HEK293 (cell line): ENCODE data around the gene ABCA1.

ENCODE experiments used
- CTCF ChIA-PET: fragments of 350-600 bp; formaldehyde crosslinking; extraction: SDS; loops from one replicate; lab custom pipeline; 2021; ENCODE audit warnings: antibody characterized with exemption; lab: Yijun Ruan, JAX
- POLR2A ChIA-PET: fragments of 300-600 bp; formaldehyde crosslinking; extraction: SDS; loops from one replicate; lab custom pipeline; 2020; ENCODE audit warnings: antibody characterized with exemption, inconsistent platforms; lab: Yijun Ruan, JAX
- H3K27ac ChIP-seq: fragments of 200-500 bp; sonication (Bioruptor generic); 2 replicates; pipeline ENCODE4 v1.5.1; 2014; ENCODE audit warnings: low read depth, low read length, control low read depth, inconsistent platforms; ENCODE audit errors: extremely low read depth
- H3K36me3 ChIP-seq, 2 experiments: fragments of 200-500 bp in 1 of 2; sonication (Bioruptor generic) in 1 of 2; 1 replicate in 1 of 2; 2 replicates in 1 of 2; pipeline ENCODE4 v1.5.1; 2014 to 2017; ENCODE audit warnings: inconsistent platforms in 2 of 2, low read length in 2 of 2; ENCODE audit not compliant: control insufficient read depth in 2 of 2, insufficient read depth in 1 of 2
- H3K4me1 ChIP-seq: fragments of 200-500 bp; sonication (Bioruptor generic); 2 replicates; pipeline ENCODE4 v1.5.1; 2014; ENCODE audit warnings: mild to moderate bottlenecking, low read length, inconsistent platforms; ENCODE audit not compliant: control insufficient read depth, insufficient read depth
- H3K4me3 ChIP-seq: 2 replicates; pipeline ENCODE4 v1.5.1; 2011; ENCODE audit warnings: low read depth, mild to moderate bottlenecking, control low read depth, low read length, moderate library complexity
- H3K9me3 ChIP-seq: fragments of 200-500 bp; sonication (Bioruptor generic); 2 replicates; pipeline ENCODE4 v1.5.1; 2014; ENCODE audit warnings: low read depth, low read length, inconsistent platforms; ENCODE audit not compliant: control insufficient read depth, insufficient read depth
- GLIS2 ChIP-seq: fragments of 450-650 bp; formaldehyde crosslinking; IDR thresholded peaks from 2 replicates; pipeline ENCODE4 v1.5.1; 2016; ENCODE audit warnings: missing biosample characterization, missing genetic modification characterization
- MYNN ChIP-seq: fragments of 450-650 bp; formaldehyde crosslinking; IDR thresholded peaks from 2 replicates; pipeline ENCODE4 v1.5.1; 2016; ENCODE audit warnings: missing biosample characterization, missing genetic modification characterization, borderline replicate concordance
- WT1 ChIP-seq: fragments of 450-650 bp; formaldehyde crosslinking; IDR thresholded peaks from 2 replicates; pipeline ENCODE4 v1.5.1; 2016; ENCODE audit warnings: missing biosample characterization, missing genetic modification characterization
- YY2 ChIP-seq: fragments of 450-650 bp; formaldehyde crosslinking; IDR thresholded peaks from 2 replicates; pipeline ENCODE4 v1.5.1; 2016; ENCODE audit warnings: missing biosample characterization, missing genetic modification characterization
- ZBTB10 ChIP-seq: fragments of 450-650 bp; formaldehyde crosslinking; IDR thresholded peaks from 2 replicates; pipeline ENCODE4 v1.5.1; 2016; ENCODE audit warnings: missing biosample characterization, missing genetic modification characterization
- ZBTB17 ChIP-seq: fragments of 450-650 bp; formaldehyde crosslinking; IDR thresholded peaks from 2 replicates; pipeline ENCODE4 v1.5.1; 2016; ENCODE audit warnings: missing biosample characterization, missing genetic modification characterization
- ZBTB48 ChIP-seq: fragments of 450-650 bp; formaldehyde crosslinking; IDR thresholded peaks from 2 replicates; pipeline ENCODE4 v1.5.1; 2016; ENCODE audit warnings: missing biosample characterization, missing genetic modification characterization
- ZBTB8A ChIP-seq: fragments of 450-650 bp; formaldehyde crosslinking; IDR thresholded peaks from 2 replicates; pipeline ENCODE4 v1.5.1; 2016; ENCODE audit warnings: missing biosample characterization, missing genetic modification characterization
- ZFP37 ChIP-seq: fragments of 450-650 bp; formaldehyde crosslinking; IDR thresholded peaks from 2 replicates; pipeline ENCODE4 v1.5.1; 2016; ENCODE audit warnings: missing biosample characterization, missing genetic modification characterization
- ZNF138 ChIP-seq: fragments of 450-650 bp; formaldehyde crosslinking; IDR thresholded peaks from 2 replicates; pipeline ENCODE4 v1.5.1; 2016; ENCODE audit warnings: missing biosample characterization, missing genetic modification characterization, borderline replicate concordance
- ZNF175 ChIP-seq: fragments of 450-650 bp; formaldehyde crosslinking; IDR thresholded peaks from 2 replicates; pipeline ENCODE4 v1.5.1; 2016; ENCODE audit warnings: missing biosample characterization, missing genetic modification characterization
- ZNF221 ChIP-seq: fragments of 450-650 bp; formaldehyde crosslinking; IDR thresholded peaks from 2 replicates; pipeline ENCODE4 v1.5.1; 2017; ENCODE audit warnings: missing biosample characterization, missing genetic modification characterization, borderline replicate concordance
- ZNF341 ChIP-seq: fragments of 450-650 bp; formaldehyde crosslinking; IDR thresholded peaks from 2 replicates; pipeline ENCODE4; 2016; ENCODE audit warnings: low read depth, missing biosample characterization, missing genetic modification characterization
- ZNF350 ChIP-seq: fragments of 450-650 bp; formaldehyde crosslinking; IDR thresholded peaks from 2 replicates; pipeline ENCODE4 v1.5.0; 2017; ENCODE audit warnings: missing biosample characterization, mild to moderate bottlenecking, missing genetic modification characterization
- ZNF354C ChIP-seq: fragments of 450-650 bp; formaldehyde crosslinking; IDR thresholded peaks from 2 replicates; pipeline ENCODE4 v1.5.1; 2016; ENCODE audit warnings: missing biosample characterization, missing genetic modification characterization, low read depth, borderline replicate concordance
- ZNF366 ChIP-seq: fragments of 450-650 bp; formaldehyde crosslinking; conservative IDR thresholded peaks from 2 replicates; pipeline ENCODE4 v1.5.1; 2016; ENCODE audit warnings: missing biosample characterization, missing genetic modification characterization
- ZNF404 ChIP-seq: fragments of 450-650 bp; formaldehyde crosslinking; IDR thresholded peaks from 2 replicates; pipeline ENCODE4 v1.5.1; 2017; ENCODE audit warnings: missing biosample characterization, missing genetic modification characterization
- ZNF510 ChIP-seq: fragments of 450-650 bp; formaldehyde crosslinking; IDR thresholded peaks from 2 replicates; pipeline ENCODE4 v1.5.1; 2018; ENCODE audit warnings: mild to moderate bottlenecking, missing genetic modification characterization, missing biosample characterization; ENCODE audit not compliant: insufficient replicate concordance
- ZNF571 ChIP-seq: fragments of 450-650 bp; formaldehyde crosslinking; IDR thresholded peaks from 2 replicates; pipeline ENCODE4 v1.5.0; 2017; ENCODE audit warnings: missing biosample characterization, missing genetic modification characterization
- ZNF623 ChIP-seq: fragments of 450-650 bp; formaldehyde crosslinking; IDR thresholded peaks from 2 replicates; pipeline ENCODE4 v1.5.1; 2016; ENCODE audit warnings: missing biosample characterization, missing genetic modification characterization
- ZNF701 ChIP-seq: fragments of 450-650 bp; formaldehyde crosslinking; IDR thresholded peaks from 2 replicates; pipeline ENCODE4 v1.5.1; 2016; ENCODE audit warnings: missing biosample characterization, missing genetic modification characterization
- ZNF76 ChIP-seq: fragments of 450-650 bp; formaldehyde crosslinking; IDR thresholded peaks from 2 replicates; pipeline ENCODE4; 2016; ENCODE audit warnings: low read depth, missing biosample characterization, missing genetic modification characterization, borderline replicate concordance
- ZNF776 ChIP-seq: fragments of 450-650 bp; formaldehyde crosslinking; IDR thresholded peaks from 2 replicates; pipeline ENCODE4 v1.5.0; 2017; ENCODE audit warnings: missing biosample characterization, missing genetic modification characterization, borderline replicate concordance
- TF ChIP-seq, protein P1 (sequence below): fragments of 450-650 bp; formaldehyde crosslinking; IDR thresholded peaks from 2 replicates; pipeline ENCODE4 v1.5.1; 2016; ENCODE audit warnings: missing biosample characterization, missing genetic modification characterization

The ABCA1 gene

GRCh38 chr9:104841601-104842141, 86.3 kb downstream of the ABCA1 start:
- ChIA-PET CTCF (no interaction called here), POLR2A (no interaction called here)
- H3K4me1 ChIP-seq = no peaks in the 10 kb centered on the region
- H3K27ac ChIP-seq = no peak overlapping the region
- no peak overlapping the region for H3K4me3 ChIP-seq
- no peaks in the 10 kb centered on the region for H3K9me3 ChIP-seq
- TF ChIP-seq WT1 (tag by site-specific recombination) (no peak), ZNF350 (tag by site-specific recombination) (no peak), ZBTB48 (tag by site-specific recombination) (no peak), MYNN (tag by site-specific recombination) (no peak), ZNF571 (no peak), ZNF354C (tag by site-specific recombination) (no peak), ZNF776 (tag by site-specific recombination) (no peak)
- no peaks in the 10 kb centered on the region for H3K36me3 ChIP-seq

DNA sequence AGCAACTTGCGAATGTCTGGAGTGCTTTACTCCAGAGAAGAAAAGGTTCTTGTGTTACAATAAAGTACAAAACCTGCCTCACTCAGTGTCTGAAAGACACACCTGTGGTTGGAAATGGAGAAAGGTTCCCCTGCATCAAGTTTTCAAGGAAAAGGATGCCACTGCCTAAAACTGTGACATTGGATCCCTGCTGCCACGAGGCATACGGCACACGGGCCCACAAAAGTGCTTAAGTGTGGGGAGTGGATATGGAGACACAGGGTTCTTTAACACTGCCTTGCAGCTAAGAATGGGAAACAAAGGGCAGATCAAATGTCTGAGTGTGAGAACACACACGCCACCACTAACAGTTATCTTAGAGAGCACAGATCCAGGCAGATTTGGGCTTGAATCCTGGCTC, 89.0 kb downstream of the ABCA1 start:
- no peaks in the 10 kb centered on the region for H3K36me3 ChIP-seq
- CTCF ChIA-PET = no interaction called here

GRCh38 chr9:104836767-104837166, 91.2 kb downstream of the ABCA1 start:
- H3K4me3 ChIP-seq = no peak overlapping the region
- TF ChIP-seq, protein P1, sequence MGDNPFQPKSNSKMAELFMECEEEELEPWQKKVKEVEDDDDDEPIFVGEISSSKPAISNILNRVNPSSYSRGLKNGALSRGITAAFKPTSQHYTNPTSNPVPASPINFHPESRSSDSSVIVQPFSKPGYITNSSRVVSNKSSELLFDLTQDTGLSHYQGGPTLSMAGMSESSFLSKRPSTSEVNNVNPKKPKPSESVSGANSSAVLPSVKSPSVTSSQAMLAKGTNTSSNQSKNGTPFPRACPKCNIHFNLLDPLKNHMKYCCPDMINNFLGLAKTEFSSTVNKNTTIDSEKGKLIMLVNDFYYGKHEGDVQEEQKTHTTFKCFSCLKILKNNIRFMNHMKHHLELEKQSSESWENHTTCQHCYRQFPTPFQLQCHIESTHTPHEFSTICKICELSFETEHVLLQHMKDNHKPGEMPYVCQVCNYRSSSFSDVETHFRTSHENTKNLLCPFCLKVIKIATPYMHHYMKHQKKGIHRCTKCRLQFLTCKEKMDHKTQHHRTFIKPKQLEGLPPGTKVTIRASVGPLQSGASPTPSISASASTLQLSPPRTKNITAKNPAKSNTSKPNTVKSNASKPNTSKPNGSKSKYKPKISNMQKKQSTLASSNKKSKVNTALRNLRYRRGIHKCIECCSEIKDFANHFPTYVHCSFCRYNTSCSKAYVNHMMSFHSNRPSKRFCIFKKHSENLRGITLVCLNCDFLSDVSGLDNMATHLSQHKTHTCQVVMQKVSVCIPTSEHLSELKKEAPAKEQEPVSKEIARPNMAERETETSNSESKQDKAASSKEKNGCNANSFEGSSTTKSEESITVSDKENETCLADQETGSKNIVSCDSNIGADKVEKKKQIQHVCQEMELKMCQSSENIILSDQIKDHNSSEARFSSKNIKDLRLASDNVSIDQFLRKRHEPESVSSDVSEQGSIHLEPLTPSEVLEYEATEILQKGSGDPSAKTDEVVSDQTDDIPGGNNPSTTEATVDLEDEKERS = no peak
- no peak for TF ChIP-seq ZNF76 (tag by site-specific recombination)
- no peak for TF ChIP-seq ZFP37 (tag by site-specific recombination)
- no peak for TF ChIP-seq ZNF701 (tag by site-specific recombination)
- no peak for TF ChIP-seq ZNF510
- no peak for TF ChIP-seq ZNF341 (tag by site-specific recombination)
- no peak for TF ChIP-seq ZBTB17 (tag by site-specific recombination)
- TF ChIP-seq WT1 (tag by site-specific recombination) = no peak
- no peak for TF ChIP-seq ZNF221
- no peak for TF ChIP-seq GLIS2
- TF ChIP-seq ZNF623 (tag by site-specific recombination) = no peak
- TF ChIP-seq ZNF175 (tag by site-specific recombination) = no peak
- no peak for TF ChIP-seq ZNF138 (tag by site-specific recombination)
- TF ChIP-seq ZNF366 (tag by site-specific recombination) = no peak
- TF ChIP-seq ZNF404 (tag by site-specific recombination) = no peak
- no peak for TF ChIP-seq YY2 (tag by site-specific recombination)
- no peak for TF ChIP-seq ZBTB8A (tag by site-specific recombination)
- H3K4me1 ChIP-seq = no peaks in the 10 kb centered on the region
- POLR2A ChIA-PET = no interaction called here
- CTCF ChIA-PET = no interaction called here
- H3K36me3 ChIP-seq = no peaks in the 10 kb centered on the region
- no peak overlapping the region for H3K27ac ChIP-seq
- H3K9me3 ChIP-seq = no peaks in the 10 kb centered on the region

More for the DNA sequence above, 89.0 kb downstream of the ABCA1 start:
- POLR2A ChIA-PET = no interaction called here
- no peak overlapping the region for H3K4me3 ChIP-seq
- no peak for TF ChIP-seq ZBTB10 (tag by site-specific recombination)
- H3K27ac ChIP-seq = no peak overlapping the region
- no peaks in the 10 kb centered on the region for H3K9me3 ChIP-seq
- H3K4me1 ChIP-seq = no peaks in the 10 kb centered on the region
